Measurements from ENCODE around the gene SRSF7. TPM values are rescaled to one million over a fixed set of nuclear protein-coding genes. Genes with fewer than 3 reads are reported as not detected.

Gene SRSF7
- total and polyA plus RNA-seq, 9 of the 15 experiments (the other 6 are each of a cell fraction or from before 2014, with no cell fraction given), result 219 to 726 (median 375) TPM

- TF ChIP-seq PREB (CRISPR knock-in tag; IDR thresholded peaks at IDR 0.05) (no peak), ZNF609 (CRISPR knock-in tag; IDR thresholded peaks at IDR 0.05; ENCODE audit: borderline replicate concordance) (no peak), ATF3 (IDR thresholded peaks at IDR 0.05) (no peak), ATF3 (CRISPR knock-in tag; conservative IDR thresholded peaks at IDR 0.05) (no peak), ZNF384 (IDR thresholded peaks at IDR 0.05; ENCODE audit: low read depth, low read length) (0 out of 2 replicates have a peak, but pooled peaks have one; percentile 23), NCOA2 (IDR thresholded peaks at IDR 0.05; ENCODE audit: partially characterized antibody in 2 of 2) (no peak), RBFOX2 (IDR thresholded peaks at IDR 0.05; ENCODE audit: low read depth, low read length) (peak; percentile 41), ARID3A (IDR thresholded peaks at IDR 0.05; ENCODE audit: borderline replicate concordance, low read depth, low read length) (no peak), XRCC4 (IDR thresholded peaks at IDR 0.05; ENCODE audit: extremely low read depth, insufficient read depth, insufficient read length) (no peak), PTTG1 (tag; IDR thresholded peaks at IDR 0.05; ENCODE audit: low read depth) (no peak), ZNF644 (tag; IDR thresholded peaks at IDR 0.05; ENCODE audit: low read depth) (no peak), ZNF655 (CRISPR knock-in tag; IDR thresholded peaks at IDR 0.05) (no peak), MAZ (CRISPR knock-in tag; conservative IDR thresholded peaks at IDR 0.05 in 1 of 2, IDR thresholded peaks at IDR 0.05 in 1 of 2) (no peak), FOXJ2 (tag; IDR thresholded peaks at IDR 0.05) (no peak), SUPT5H (IDR thresholded peaks at IDR 0.05) (0 out of 2 replicates have a peak, but pooled peaks have one; percentile 43), POU5F1 (IDR thresholded peaks at IDR 0.05; ENCODE audit: borderline replicate concordance, low read depth, low read length, partially characterized antibody) (no peak)
These were observed 8.2 kb downstream of the SRSF7 start (continued) for GRCh38 chr2:38742797-38743559.

All from K562 (cell line).